ENCODE results near the gene PREX1. TPM values are rescaled to one million over a fixed set of nuclear protein-coding genes. Genes with fewer than 3 reads are reported as not detected.

PREX1 gene
- total and polyA plus RNA-seq, 2 of the 4 experiments (the other 2 are of a cell fraction), result 0.67 to 0.72 TPM

- TF ChIP-seq USF2 (IDR thresholded peaks at IDR 0.05; ENCODE audit: low read depth, low read length) (no peak), FOS (IDR thresholded peaks at IDR 0.05; ENCODE audit: low read depth, low read length) (no peak), BHLHE40 (IDR thresholded peaks at IDR 0.05; ENCODE audit: low read depth, low read length) (no peak), CEBPB (IDR thresholded peaks at IDR 0.05; ENCODE audit: low read depth, low read length) (no peak), CTCF (conservative IDR thresholded peaks at IDR 0.05; ENCODE audit: low read depth, low read length) (no peak), POLR2A (IDR thresholded peaks at IDR 0.05; ENCODE audit: low read depth, low read length) (no peak), CHD1 (IDR thresholded peaks at IDR 0.05; ENCODE audit: low read depth, low read length) (no peak), SMC3 (IDR thresholded peaks at IDR 0.05; ENCODE audit: low read depth, low read length) (no peak), NFE2L2 (IDR thresholded peaks at IDR 0.05; ENCODE audit: low read depth, low read length) (no peak), RCOR1 (IDR thresholded peaks at IDR 0.05; ENCODE audit: insufficient replicate concordance, low read length) (no peak), MAFK (IDR thresholded peaks at IDR 0.05; ENCODE audit: low read depth, low read length) (no peak), MXI1 (IDR thresholded peaks at IDR 0.05; ENCODE audit: borderline replicate concordance, low read depth, low read length) (no peak), MAZ (IDR thresholded peaks at IDR 0.05; ENCODE audit: borderline replicate concordance, low read depth, low read length) (no peak), RAD21 (IDR thresholded peaks at IDR 0.05; ENCODE audit: low read length) (no peak)
Observed at GRCh38 chr20:48849299-48849698, 21.5 kb upstream of the PREX1 start.

More at GRCh38 chr20:48849299-48849698, 21.5 kb upstream of the PREX1 start:
- Histone ChIP-seq H2BK120ac (ENCODE audit: low read depth, low read length) (no peak overlapping the region), H3K23ac (ENCODE audit: low read depth, low read length) (no peak overlapping the region), H3K18ac (ENCODE audit: low read depth, low read length) (no peak overlapping the region), H3K27ac (ENCODE audit: insufficient read depth, low read length) (no peak overlapping the region), H3K56ac (ENCODE audit: extremely low read depth, insufficient read depth, low read length) (no peak overlapping the region), H3K4ac (ENCODE audit: low read depth, low read length) (no peak overlapping the region), H2AK5ac (ENCODE audit: low read depth, low read length) (no peak overlapping the region), H4K5ac (ENCODE audit: low read depth, low read length) (no peak overlapping the region), H3K4me3 (ENCODE audit: insufficient read depth, low read depth, low read length) (no peak overlapping the region), H3K4me1 (ENCODE audit: control insufficient read depth, insufficient read depth, low read length) (no peaks in the 10 kb centered on the region; the same call in 1 of the 2 replicates), H3K27me3 (ENCODE audit: control insufficient read depth, insufficient read depth, low read length) (peaks cover 4% of the 10 kb centered on the region; the same call in 1 of the 2 replicates), H4K91ac (ENCODE audit: insufficient read depth, low read depth, low read length) (no peak overlapping the region), H3K14ac (replicated peaks; ENCODE audit: low read depth, low read length) (no peak overlapping the region), H3K9me1 (ENCODE audit: insufficient read depth, low read length) (peaks cover 3% of the 10 kb centered on the region; the same call in 1 of the 2 replicates), H3K36me3 (ENCODE audit: control insufficient read depth, insufficient read depth, low read length) (no peaks in the 10 kb centered on the region), H3K4me2 (ENCODE audit: low read depth, low read length) (no peak overlapping the region), H2BK5ac (ENCODE audit: low read depth, low read length, poor library complexity, severe bottlenecking) (no peak overlapping the region), H3K79me1 (ENCODE audit: low read depth in 1 of 2, low read length in 2 of 2) (no peaks in the 10 kb centered on the region), H3K9me3 (ENCODE audit: control insufficient read depth, insufficient read depth, low read length) (no peaks in the 10 kb centered on the region), H4K8ac (ENCODE audit: low read depth in 2 of 2, low read length in 2 of 2) (no peak overlapping the region), H3K9ac (ENCODE audit: low read depth, low read length) (no peak overlapping the region), H2AFZ (replicated peaks; ENCODE audit: low read length, poor library complexity) (no peak overlapping the region), H2BK20ac (ENCODE audit: low read depth, low read length) (no peak overlapping the region), H2AK9ac (replicated peaks; ENCODE audit: low read depth, low read length, poor library complexity) (no peak overlapping the region), H4K20me1 (ENCODE audit: insufficient read depth, low read length) (peaks cover 3% of the 10 kb centered on the region; the same call in 1 of the 2 replicates), H2BK15ac (ENCODE audit: low read depth, low read length) (no peak overlapping the region)
- CTCF ChIA-PET, result no interaction called here
- WGBS, 2 experiments (ENCODE audit: extremely low coverage in 2 of 2, insufficient read length in 1 of 2), result no CpG with 5 or more reads among the region's 2 CpGs
- dilution Hi-C loops (cut with HindIII; ENCODE audit: low sequenced_read_pairs, unreplicated experiment), result no loop called here
- ATAC-seq (ENCODE audit: low read depth) (no peak), DNase-seq (no peak)
- intact Hi-C loops (cut with micrococcal nuclease), result no loop called here
- in situ Hi-C loops (cut with MboI; ENCODE audit: low sequenced_read_pairs), result no loop called here
- POLR2A ChIA-PET (ENCODE audit: unreplicated experiment), result no interaction called here
- BruUV-seq (replicated peaks), result no TSS peak
